GM12892 (cell line): ENCODE results near the gene URB2.

Experiments used
- POLR2A ChIP-seq: IDR thresholded peaks from 2 replicates; pipeline ENCODE4 v1.6.1; 2011; ENCODE audit warnings: low read depth, low read length, control low read depth
- POLR2AphosphoS5 ChIP-seq: IDR thresholded peaks from 2 replicates; pipeline ENCODE4 v1.6.1; 2011; ENCODE audit warnings: low read depth, low read length, control low read depth
- TAF1 ChIP-seq: IDR thresholded peaks from 2 replicates; pipeline ENCODE4 v1.6.1; 2011; ENCODE audit warnings: low read depth, mild to moderate bottlenecking, control low read depth, low read length, borderline replicate concordance

GRCh38 chr1:229593800-229594199, 32.2 kb upstream of the URB2 start:
- no peak for TF ChIP-seq POLR2A
- TF ChIP-seq POLR2AphosphoS5: no peak
- no peak for TF ChIP-seq TAF1
